HepG2 (cell line): ENCODE data around the gene SFMBT1. TPM values are rescaled to one million over a fixed set of nuclear protein-coding genes. Genes with fewer than 3 reads are reported as not detected.

Experiments
- ATAC-seq: fragments of 200-7000 bp; cut with Tn5 transposase; 3 replicates; pipeline ENCODE4 v1.9.1; 2020; ENCODE audit warnings: mild to moderate bottlenecking, moderate library complexity
- BruUV-seq: library from RNA; stranded (reverse); fragments of 400-500 nt; replicated peaks from 2 replicates; lab custom pipeline; 2021; lab: Mats Ljungman, UMichigan
- CTCF ChIA-PET: fragments of 300-600 bp; formaldehyde crosslinking; extraction: SDS; loops from one replicate; lab custom pipeline; 2021; ENCODE audit warnings: low total read pairs, inconsistent platforms, low intra/inter-chr PET ratio; lab: Yijun Ruan, JAX
- POLR2A ChIA-PET: fragments of 350-600 bp; sonication (Branson Sonifier 250); formaldehyde crosslinking; loops from one replicate; lab custom pipeline; 2020; ENCODE audit warnings: antibody characterized with exemption, inconsistent platforms; lab: Yijun Ruan, JAX
- DNase-seq: peaks from one replicate; pipeline ENCODE4 v3.0.0-alpha.2; 2015; ENCODE audit warnings: low spot score
- FAIRE-seq: peaks from 3 replicates; lab custom pipeline; 2011; peaks lifted over from hg19 to GRCh38; lab: Jason Lieb, UNC
- H2AFZ ChIP-seq: one replicate; pipeline ENCODE4 v1.6.1; 2011; ENCODE audit warnings: low read length, inconsistent platforms
- H3K27ac ChIP-seq: fragments of 300-600 bp; 3 replicates; pipeline ENCODE4 v1.8.0; 2011; ENCODE audit warnings: mixed run types, mild to moderate bottlenecking, mixed read lengths, low read length, inconsistent platforms; ENCODE audit not compliant: insufficient read depth; ENCODE audit errors: extremely low read length
- H3K27me3 ChIP-seq, 2 experiments: fragments of 200-600 bp in 1 of 2; 2 replicates in 1 of 2; 3 replicates in 1 of 2; pipeline versions ENCODE4 v1.6.0 to v1.8.0; 2011; ENCODE audit warnings: low read length in 2 of 2, mild to moderate bottlenecking in 2 of 2, moderate library complexity in 2 of 2, inconsistent platforms in 1 of 2; ENCODE audit not compliant: insufficient read depth in 2 of 2, control insufficient read depth in 1 of 2
- H3K36me3 ChIP-seq, 2 experiments: fragments of 200-600 bp in 1 of 2; replicated peaks in 1 of 2; 2 replicates in 1 of 2; 3 replicates in 1 of 2; pipeline versions ENCODE4 v1.5.1 to v1.8.0; 2011; ENCODE audit warnings: low read length in 2 of 2, inconsistent platforms in 1 of 2; ENCODE audit not compliant: insufficient read depth in 2 of 2, control insufficient read depth in 1 of 2
- H3K4me1 ChIP-seq: 2 replicates; pipeline ENCODE4 v1.5.1; 2012; ENCODE audit warnings: low read length, inconsistent platforms; ENCODE audit not compliant: insufficient read depth
- H3K4me2 ChIP-seq: 2 replicates; pipeline ENCODE4 v1.6.0; 2011; ENCODE audit warnings: low read depth, low read length, inconsistent platforms
- H3K4me3 ChIP-seq, 3 experiments: fragments of 200-600 bp in 1 of 3; sonication (generic), shearing (Covaris generic) in 1 of 3; replicated peaks in 1 of 3; 2 replicates each; pipeline ENCODE4 v1.5.1; 2011 to 2016; ENCODE audit warnings: low read length in 3 of 3, inconsistent platforms in 2 of 3, low read depth in 2 of 3, mild to moderate bottlenecking in 2 of 3, control low read depth in 1 of 3, mixed read lengths in 1 of 3; ENCODE audit not compliant: insufficient read depth in 1 of 3
- H3K79me2 ChIP-seq: one replicate; pipeline ENCODE4 v1.6.1; 2011; ENCODE audit warnings: low read length, inconsistent platforms; ENCODE audit not compliant: insufficient read depth
- H3K9ac ChIP-seq: 2 replicates; pipeline ENCODE4 v1.6.0; 2011; ENCODE audit warnings: mild to moderate bottlenecking, low read depth, low read length, inconsistent platforms; ENCODE audit not compliant: insufficient read depth
- H3K9me3 ChIP-seq: 2 replicates; pipeline ENCODE4 v1.5.1; 2012; ENCODE audit warnings: mild to moderate bottlenecking, low read length
- H4K20me1 ChIP-seq: 2 replicates; pipeline ENCODE4 v1.6.0; 2011; ENCODE audit warnings: inconsistent platforms, mild to moderate bottlenecking, low read length, moderate library complexity; ENCODE audit not compliant: insufficient read depth
- CHD2 ChIP-seq: IDR thresholded peaks from 2 replicates; pipeline ENCODE4 v1.6.1; 2011; ENCODE audit warnings: low read depth, low read length, improper control_type of control experiment
- GPN1 ChIP-seq: sonication (generic); formaldehyde crosslinking; IDR thresholded peaks from 2 replicates; pipeline ENCODE4 v1.5.1; 2020; ENCODE audit warnings: missing genetic modification reagents, borderline replicate concordance
- NR2F2 ChIP-seq: IDR thresholded peaks from 2 replicates; pipeline ENCODE4 v1.6.1; 2012; ENCODE audit warnings: low read depth, inconsistent platforms, borderline replicate concordance
- PITX1 ChIP-seq: sonication (generic); formaldehyde crosslinking; IDR thresholded peaks from 2 replicates; pipeline ENCODE4 v1.5.1; 2020; ENCODE audit warnings: mild to moderate bottlenecking, missing genetic modification reagents
- REXO4 ChIP-seq: sonication (generic); formaldehyde crosslinking; IDR thresholded peaks from 2 replicates; pipeline ENCODE4 v1.8.0; 2022; ENCODE audit warnings: missing genetic modification reagents, mild to moderate bottlenecking, borderline replicate concordance
- SRF ChIP-seq: IDR thresholded peaks from 2 replicates; pipeline ENCODE4 v1.6.1; 2011; ENCODE audit warnings: mild to moderate bottlenecking, low read depth, low read length, moderate library complexity
- ZBTB8A ChIP-seq: sonication (generic); formaldehyde crosslinking; IDR thresholded peaks from 2 replicates; pipeline ENCODE4 v1.4.0; 2020; ENCODE audit warnings: mild to moderate bottlenecking, low read depth, missing genetic modification reagents, borderline replicate concordance
- ZFP37 ChIP-seq: sonication (generic); formaldehyde crosslinking; IDR thresholded peaks from 2 replicates; pipeline ENCODE4 v1.4.0; 2020; ENCODE audit warnings: missing genetic modification reagents, borderline replicate concordance
- ZMYM3 ChIP-seq: sonication (generic); formaldehyde crosslinking; IDR thresholded peaks from 2 replicates; pipeline ENCODE4 v1.5.1; 2020; ENCODE audit warnings: mild to moderate bottlenecking, missing genetic modification reagents
- ZNF205 ChIP-seq: IDR thresholded peaks from 2 replicates; pipeline ENCODE4 v1.6.1; 2018; ENCODE audit warnings: missing biosample characterization, missing genetic modification reagents
- ZNF337 ChIP-seq: sonication (generic); formaldehyde crosslinking; IDR thresholded peaks from 2 replicates; pipeline ENCODE4 v1.5.1; 2020; ENCODE audit warnings: missing genetic modification reagents, low read depth, mild to moderate bottlenecking, borderline replicate concordance
- ZNF432 ChIP-seq: sonication (generic); formaldehyde crosslinking; IDR thresholded peaks from 2 replicates; pipeline ENCODE4 v1.5.0; 2020; ENCODE audit warnings: missing genetic modification reagents, mild to moderate bottlenecking, borderline replicate concordance
- WGBS: methylation state at CpG from one replicate; pipeline ENCODE4 v1.1.6; 2017; ENCODE audit warnings: low lambda C conversion rate; 5-methylcytosine and 5-hydroxymethylcytosine counted together
- in situ Hi-C: cut with HindIII; loops from 2 replicates; pipeline ENCODE4 v1.10.0; 2017; ENCODE audit warnings: low pct_unique_long_range_greater_than_20kb; ENCODE audit not compliant: extremely low pct_ligation_motif_present
- intact Hi-C: fragments of 100-400 bp; cut with micrococcal nuclease; formaldehyde crosslinking; loops from one replicate; pipeline ENCODE4 v1.10.0; 2022; ENCODE audit not compliant: unreplicated experiment
- polyA plus RNA-seq, 8 experiments: library from polyadenylated mRNA; depleted of rRNA in 3 of 8; stranded (reverse) in 7 of 8; unstranded in 1 of 8; fragments of >200 nt; fragmentation: Illumina TruSeq in 4 of 8; extraction: Trizol in 4 of 8; gene quantifications; 2 replicates each; pipeline versions ENCODE4 v1.2.1 to v1.2.3, GENCODE V29; 2011 to 2016; ENCODE audit warnings: low read depth in 4 of 8, missing spikeins in 1 of 8, mixed read lengths in 1 of 8; ENCODE audit not compliant: insufficient read depth in 1 of 8
- total RNA-seq, 5 experiments: library from RNA; depleted of rRNA; stranded (reverse); fragments of >200 nt; fragmentation: Illumina TruSeq; extraction: Trizol; gene quantifications; 2 replicates each; pipeline ENCODE4 v1.2.3, GENCODE V29; 2016; ENCODE audit warnings: low read depth in 1 of 5
- TF ChIP-seq, protein P1 (sequence below): IDR thresholded peaks from 2 replicates; pipeline ENCODE4 v1.6.1; 2016; ENCODE audit warnings: low read depth
- TF ChIP-seq, protein P2 (sequence below): sonication (generic); formaldehyde crosslinking; IDR thresholded peaks from 2 replicates; pipeline ENCODE4 v1.4.0; 2020; ENCODE audit warnings: missing genetic modification reagents, borderline replicate concordance

SFMBT1 gene
- total and polyA plus RNA-seq, 2 of the 13 experiments (the other 11 are each of a cell fraction or from before 2014, with no cell fraction given): 3.8 to 12.8 TPM

- BruUV-seq: no TSS peak
- Histone ChIP-seq H3K36me3 (no peaks in the 10 kb centered on the region), H3K9ac (no peak overlapping the region), H3K4me1 (peaks cover 27% of the 10 kb centered on the region), H4K20me1 (no peaks in the 10 kb centered on the region), H3K27me3 (no peaks in the 10 kb centered on the region; a peak in 1 of 5 replicates), H2AFZ (no peak overlapping the region), H3K79me2 (no peaks in the 10 kb centered on the region), H3K4me2 (no peak overlapping the region), H3K9me3 (no peaks in the 10 kb centered on the region), H3K27ac (no peak overlapping the region), H3K4me3 (no peak overlapping the region)
- ChIA-PET POLR2A (interaction anchor here (0.8 kb wide), 1 partner anchor 8 kb away, joined by 3 read pairs; no protein-coding TSS in a partner anchor), CTCF (no interaction called here)
- ATAC-seq (no peak), FAIRE-seq (no peak), DNase-seq (no peak)
- intact Hi-C loops (loop anchor here (10.0 kb wide), 1 partner anchor 331 kb away; no protein-coding TSS in a partner anchor), in situ Hi-C loops (loop anchor here (5.0 kb wide), 1 partner anchor 223 kb away; no protein-coding TSS in a partner anchor)
- TF ChIP-seq, protein P1, sequence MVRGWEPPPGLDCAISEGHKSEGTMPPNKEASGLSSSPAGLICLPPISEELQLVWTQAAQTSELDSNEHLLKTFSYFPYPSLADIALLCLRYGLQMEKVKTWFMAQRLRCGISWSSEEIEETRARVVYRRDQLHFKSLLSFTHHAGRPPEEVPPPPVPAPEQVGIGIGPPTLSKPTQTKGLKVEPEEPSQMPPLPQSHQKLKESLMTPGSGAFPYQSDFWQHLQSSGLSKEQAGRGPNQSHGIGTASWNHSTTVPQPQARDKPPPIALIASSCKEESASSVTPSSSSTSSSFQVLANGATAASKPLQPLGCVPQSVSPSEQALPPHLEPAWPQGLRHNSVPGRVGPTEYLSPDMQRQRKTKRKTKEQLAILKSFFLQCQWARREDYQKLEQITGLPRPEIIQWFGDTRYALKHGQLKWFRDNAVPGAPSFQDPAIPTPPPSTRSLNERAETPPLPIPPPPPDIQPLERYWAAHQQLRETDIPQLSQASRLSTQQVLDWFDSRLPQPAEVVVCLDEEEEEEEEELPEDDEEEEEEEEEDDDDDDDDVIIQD (CRISPR knock-in tag): no peak
- no peak for TF ChIP-seq SRF
- TF ChIP-seq GPN1: no peak
- TF ChIP-seq ZFP37: no peak
- TF ChIP-seq REXO4 (CRISPR knock-in tag): no peak
- no peak for TF ChIP-seq ZBTB8A (CRISPR knock-in tag)
- no peak for TF ChIP-seq PITX1 (CRISPR knock-in tag)
- TF ChIP-seq NR2F2: no peak
- no peak for TF ChIP-seq ZNF205 (CRISPR knock-in tag)
- no peak for TF ChIP-seq CHD2
- no peak for TF ChIP-seq ZNF337 (CRISPR knock-in tag)
- TF ChIP-seq, protein P2, sequence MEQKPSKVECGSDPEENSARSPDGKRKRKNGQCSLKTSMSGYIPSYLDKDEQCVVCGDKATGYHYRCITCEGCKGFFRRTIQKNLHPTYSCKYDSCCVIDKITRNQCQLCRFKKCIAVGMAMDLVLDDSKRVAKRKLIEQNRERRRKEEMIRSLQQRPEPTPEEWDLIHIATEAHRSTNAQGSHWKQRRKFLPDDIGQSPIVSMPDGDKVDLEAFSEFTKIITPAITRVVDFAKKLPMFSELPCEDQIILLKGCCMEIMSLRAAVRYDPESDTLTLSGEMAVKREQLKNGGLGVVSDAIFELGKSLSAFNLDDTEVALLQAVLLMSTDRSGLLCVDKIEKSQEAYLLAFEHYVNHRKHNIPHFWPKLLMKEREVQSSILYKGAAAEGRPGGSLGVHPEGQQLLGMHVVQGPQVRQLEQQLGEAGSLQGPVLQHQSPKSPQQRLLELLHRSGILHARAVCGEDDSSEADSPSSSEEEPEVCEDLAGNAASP (CRISPR knock-in tag): no peak
- TF ChIP-seq ZNF432: no peak
- TF ChIP-seq ZMYM3 (CRISPR knock-in tag): no peak
- 69% methylated on average over 2 of the region's 3 CpGs for WGBS
These were observed 29.9 kb upstream of the SFMBT1 start for GRCh38 chr3:53075743-53076140.
